Endothelial cell (in vitro differentiated cells): Measurements from ENCODE around the gene BRMS1. TPM values are rescaled to one million over a fixed set of nuclear protein-coding genes. Genes with fewer than 3 reads are reported as not detected.

Source experiments
- DNase-seq: peaks from one replicate; pipeline ENCODE4 v3.0.0; 2021; ENCODE audit warnings: low spot score
- H3K27ac Mint-ChIP-seq: one replicate; pipeline ENCODE4 v1.8.0; 2021; ENCODE audit warnings: mixed read lengths, inconsistent platforms; ENCODE audit not compliant: unreplicated experiment
- H3K27me3 Mint-ChIP-seq: one replicate; pipeline ENCODE4 v1.8.0; 2021; ENCODE audit warnings: mild to moderate bottlenecking, moderate library complexity, mixed read lengths, inconsistent platforms; ENCODE audit not compliant: unreplicated experiment
- H3K36me3 Mint-ChIP-seq: one replicate; pipeline ENCODE4 v1.8.0; 2021; ENCODE audit warnings: mild to moderate bottlenecking, low read depth, mixed read lengths, inconsistent platforms; ENCODE audit not compliant: unreplicated experiment
- H3K4me1 Mint-ChIP-seq: one replicate; pipeline ENCODE4 v1.8.0; 2021; ENCODE audit warnings: mild to moderate bottlenecking, mixed read lengths, inconsistent platforms; ENCODE audit not compliant: unreplicated experiment
- H3K4me3 Mint-ChIP-seq: one replicate; pipeline ENCODE4 v1.8.0; 2021; ENCODE audit warnings: mild to moderate bottlenecking, mixed read lengths, inconsistent platforms; ENCODE audit not compliant: unreplicated experiment
- H3K9me3 Mint-ChIP-seq: one replicate; pipeline ENCODE4 v1.8.0; 2021; ENCODE audit warnings: mixed read lengths, inconsistent platforms; ENCODE audit not compliant: unreplicated experiment
- CTCF ChIP-seq: fragments of 200-600 bp; sonication (generic); IDR thresholded peaks from one replicate; pipeline ENCODE4 v1.5.0; 2021; ENCODE audit warnings: antibody characterized with exemption; ENCODE audit not compliant: unreplicated experiment
- total RNA-seq: library from RNA; stranded (reverse); fragmentation: NEBNext Ultra II Directional; extraction: Animal tissue kit (Norgen Biotek cat#: 25700); gene quantifications from one replicate; pipeline ENCODE4 v1.2.1, GENCODE V29; 2021; ENCODE audit not compliant: unreplicated experiment

BRMS1 gene
- total RNA-seq, 1 donor from 2014 or later: 38.4 TPM

- Mint-ChIP-seq H3K4me3 (no peak overlapping the region), H3K36me3 (peaks cover 3% of the 10 kb centered on the region), H3K27me3 (peaks cover 14% of the 10 kb centered on the region), H3K4me1 (peaks cover 17% of the 10 kb centered on the region), H3K9me3 (no peaks in the 10 kb centered on the region), H3K27ac (no peak overlapping the region)
- no peak for DNase-seq
- TF ChIP-seq CTCF: no peak
These were observed 12.3 kb downstream of the BRMS1 start for GRCh38 chr11:66332371-66333219.

DNA sequence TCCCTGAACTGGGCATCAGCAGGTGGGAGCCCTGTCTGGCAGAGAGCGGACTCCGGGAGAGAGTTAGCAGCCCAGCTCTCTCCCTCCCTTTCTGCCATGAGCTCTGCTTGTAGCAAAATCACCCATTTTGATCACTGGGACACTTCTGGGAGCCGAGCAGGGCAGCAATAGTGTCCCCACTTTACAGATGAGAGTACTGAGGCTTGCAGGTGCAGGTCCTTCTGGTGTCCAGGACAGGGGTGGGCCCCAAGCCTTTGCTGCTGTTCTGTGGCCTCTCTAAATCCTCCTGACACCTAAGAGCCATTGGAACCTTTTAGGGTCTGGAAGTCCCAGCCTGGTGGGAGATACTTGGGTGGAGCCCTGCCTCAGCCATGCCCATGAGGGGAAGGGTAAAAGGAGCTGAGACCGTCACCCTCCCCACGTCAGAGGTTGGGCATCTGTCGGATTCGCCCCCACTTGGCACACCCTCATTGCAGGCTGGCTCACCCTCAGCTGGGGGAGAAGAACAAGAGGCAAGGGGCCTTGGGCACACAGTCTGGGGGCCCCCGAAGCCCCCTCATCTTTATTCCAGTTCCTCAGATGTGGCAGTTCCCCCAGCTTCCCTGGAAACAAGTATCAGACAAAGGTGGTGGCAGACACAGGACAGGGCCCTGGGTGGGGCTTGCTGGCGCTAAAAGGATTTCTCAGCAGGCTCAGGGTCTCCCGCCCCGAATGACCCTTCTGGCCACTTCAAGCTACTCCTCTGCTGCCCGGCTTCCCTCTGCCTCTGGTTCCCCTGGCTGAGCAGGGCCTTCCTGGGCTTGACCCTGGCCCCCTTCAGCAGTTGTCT lies 13.1 kb downstream of the BRMS1 start:
- no peaks in the 10 kb centered on the region for H3K9me3 Mint-ChIP-seq
- peaks cover 8% of the 10 kb centered on the region for H3K36me3 Mint-ChIP-seq
- DNase-seq: no peak
- H3K4me1 Mint-ChIP-seq: peaks cover 23% of the 10 kb centered on the region
- H3K27me3 Mint-ChIP-seq: peaks cover 12% of the 10 kb centered on the region
- H3K4me3 Mint-ChIP-seq: no peak overlapping the region
- no peak for TF ChIP-seq CTCF
- no peak overlapping the region for H3K27ac Mint-ChIP-seq

DNA sequence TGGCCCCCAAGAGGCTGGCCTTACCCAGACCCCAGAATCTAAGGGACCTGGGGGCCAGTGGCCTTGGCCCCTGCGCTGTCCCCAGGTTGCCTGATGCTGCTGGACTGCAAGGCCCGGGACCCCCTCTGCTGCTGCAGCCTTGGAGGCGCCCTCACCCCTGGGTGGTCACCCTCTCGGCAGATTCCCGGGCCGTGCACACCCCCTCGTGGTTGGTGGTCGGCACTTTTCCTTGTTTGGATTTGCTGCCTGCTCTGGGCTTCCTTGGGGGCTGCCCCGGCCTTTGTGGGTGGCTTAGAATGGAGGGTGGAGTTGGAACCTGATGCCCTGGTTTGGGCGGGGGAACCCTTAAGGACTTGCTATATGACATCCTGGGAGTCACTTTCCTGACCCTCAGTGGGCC lies 14.0 kb downstream of the BRMS1 start:
- no peak for TF ChIP-seq CTCF
- H3K9me3 Mint-ChIP-seq: no peaks in the 10 kb centered on the region
- H3K4me3 Mint-ChIP-seq: no peak overlapping the region

GRCh38 chr11:66329165-66329673 lies 15.7 kb downstream of the BRMS1 start:
- no peaks in the 10 kb centered on the region for H3K9me3 Mint-ChIP-seq
- H3K27ac Mint-ChIP-seq: no peak overlapping the region
- H3K4me3 Mint-ChIP-seq: no peak overlapping the region
- no peak for DNase-seq
- peaks cover 11% of the 10 kb centered on the region for H3K27me3 Mint-ChIP-seq
- peaks cover 22% of the 10 kb centered on the region for H3K4me1 Mint-ChIP-seq
- no peak for TF ChIP-seq CTCF
- peaks cover 8% of the 10 kb centered on the region for H3K36me3 Mint-ChIP-seq

More for the DNA sequence above, 14.0 kb downstream of the BRMS1 start:
- Mint-ChIP-seq H3K36me3 (peaks cover 8% of the 10 kb centered on the region), H3K27ac (no peak overlapping the region), H3K4me1 (peaks cover 23% of the 10 kb centered on the region), H3K27me3 (peaks cover 11% of the 10 kb centered on the region)
- no peak for DNase-seq
